Nephron progenitor cell (in vitro differentiated cells): ENCODE data around the gene NDFIP2.

Experiments used
- DNase-seq: peaks from one replicate; pipeline ENCODE4 v3.0.0; 2021
- H3K27ac Mint-ChIP-seq: 2 replicates; pipeline ENCODE4 v1.8.0; 2021; ENCODE audit warnings: mild to moderate bottlenecking, moderate library complexity, mixed read lengths
- H3K27me3 Mint-ChIP-seq: 2 replicates; pipeline ENCODE4 v1.8.0; 2021; ENCODE audit warnings: mild to moderate bottlenecking, low read depth, mixed read lengths; ENCODE audit not compliant: poor library complexity
- H3K36me3 Mint-ChIP-seq: 2 replicates; pipeline ENCODE4 v1.8.0; 2021; ENCODE audit warnings: low read depth, mixed read lengths
- H3K4me1 Mint-ChIP-seq: 2 replicates; pipeline ENCODE4 v1.8.0; 2021; ENCODE audit warnings: mixed read lengths
- H3K4me3 Mint-ChIP-seq: 2 replicates; pipeline ENCODE4 v1.8.0; 2021; ENCODE audit warnings: mild to moderate bottlenecking, moderate library complexity, mixed read lengths
- H3K9me3 Mint-ChIP-seq: 2 replicates; pipeline ENCODE4 v1.8.0; 2021; ENCODE audit warnings: mild to moderate bottlenecking, moderate library complexity, mixed read lengths
- TF ChIP-seq, protein P1 (sequence below): fragments of 200-600 bp; sonication (generic); IDR thresholded peaks from 2 replicates; pipeline ENCODE4 v1.5.0; 2021; ENCODE audit warnings: antibody characterized with exemption

NDFIP2 gene

DNA sequence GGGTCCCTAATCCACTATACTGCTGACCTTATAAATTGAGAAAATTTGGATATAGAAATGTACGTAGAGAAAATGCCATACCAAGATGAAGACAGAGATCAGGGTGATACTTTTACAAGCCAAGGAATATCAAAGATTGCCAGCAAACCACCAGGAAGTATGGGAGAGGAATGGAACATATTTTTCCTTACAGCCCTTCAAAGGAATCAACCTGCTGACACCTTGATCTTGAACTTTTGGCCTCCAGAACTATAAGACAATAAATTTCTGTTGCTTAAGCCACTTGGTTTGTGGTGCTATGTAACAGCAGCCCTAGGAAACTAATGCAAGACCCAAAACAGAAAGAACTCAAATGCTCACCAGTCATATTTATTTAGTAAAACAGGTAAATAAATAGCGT lies 10.3 kb upstream of the NDFIP2 start:
- Mint-ChIP-seq H3K9me3 (peaks cover 16% of the 10 kb centered on the region), H3K4me3 (no peak overlapping the region), H3K27me3 (peaks cover under 1% of the 10 kb centered on the region), H3K36me3 (no peaks in the 10 kb centered on the region), H3K27ac (no peak overlapping the region), H3K4me1 (no peaks in the 10 kb centered on the region)
- TF ChIP-seq, protein P1, sequence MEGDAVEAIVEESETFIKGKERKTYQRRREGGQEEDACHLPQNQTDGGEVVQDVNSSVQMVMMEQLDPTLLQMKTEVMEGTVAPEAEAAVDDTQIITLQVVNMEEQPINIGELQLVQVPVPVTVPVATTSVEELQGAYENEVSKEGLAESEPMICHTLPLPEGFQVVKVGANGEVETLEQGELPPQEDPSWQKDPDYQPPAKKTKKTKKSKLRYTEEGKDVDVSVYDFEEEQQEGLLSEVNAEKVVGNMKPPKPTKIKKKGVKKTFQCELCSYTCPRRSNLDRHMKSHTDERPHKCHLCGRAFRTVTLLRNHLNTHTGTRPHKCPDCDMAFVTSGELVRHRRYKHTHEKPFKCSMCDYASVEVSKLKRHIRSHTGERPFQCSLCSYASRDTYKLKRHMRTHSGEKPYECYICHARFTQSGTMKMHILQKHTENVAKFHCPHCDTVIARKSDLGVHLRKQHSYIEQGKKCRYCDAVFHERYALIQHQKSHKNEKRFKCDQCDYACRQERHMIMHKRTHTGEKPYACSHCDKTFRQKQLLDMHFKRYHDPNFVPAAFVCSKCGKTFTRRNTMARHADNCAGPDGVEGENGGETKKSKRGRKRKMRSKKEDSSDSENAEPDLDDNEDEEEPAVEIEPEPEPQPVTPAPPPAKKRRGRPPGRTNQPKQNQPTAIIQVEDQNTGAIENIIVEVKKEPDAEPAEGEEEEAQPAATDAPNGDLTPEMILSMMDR = no peak
- DNase-seq = no peak

DNA sequence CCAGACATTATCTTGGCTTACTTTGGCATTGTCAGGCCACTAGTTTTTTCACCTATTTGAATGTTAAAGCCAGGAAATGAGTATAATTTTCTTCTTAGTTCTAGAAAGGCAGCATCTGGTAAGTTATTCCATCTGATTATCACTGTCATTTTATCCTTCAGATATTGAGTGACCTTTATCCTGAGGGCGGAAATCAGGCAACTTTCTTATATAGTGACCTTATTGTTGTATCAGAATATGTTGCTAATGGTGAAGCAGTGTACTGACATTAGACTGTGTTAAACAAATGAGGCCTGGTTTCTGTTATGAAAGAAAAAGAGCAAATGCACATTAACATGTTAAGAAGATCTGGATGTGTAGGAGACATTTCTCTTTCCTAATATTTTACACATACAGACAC lies 5.4 kb upstream of the NDFIP2 start:
- Mint-ChIP-seq H3K4me3 (no peak overlapping the region), H3K4me1 (peaks cover under 1% of the 10 kb centered on the region), H3K9me3 (peaks cover 16% of the 10 kb centered on the region), H3K27me3 (peaks cover 24% of the 10 kb centered on the region), H3K36me3 (no peaks in the 10 kb centered on the region), H3K27ac (no peak overlapping the region)
- DNase-seq = no peak
- TF ChIP-seq, protein P1 = no peak

DNA sequence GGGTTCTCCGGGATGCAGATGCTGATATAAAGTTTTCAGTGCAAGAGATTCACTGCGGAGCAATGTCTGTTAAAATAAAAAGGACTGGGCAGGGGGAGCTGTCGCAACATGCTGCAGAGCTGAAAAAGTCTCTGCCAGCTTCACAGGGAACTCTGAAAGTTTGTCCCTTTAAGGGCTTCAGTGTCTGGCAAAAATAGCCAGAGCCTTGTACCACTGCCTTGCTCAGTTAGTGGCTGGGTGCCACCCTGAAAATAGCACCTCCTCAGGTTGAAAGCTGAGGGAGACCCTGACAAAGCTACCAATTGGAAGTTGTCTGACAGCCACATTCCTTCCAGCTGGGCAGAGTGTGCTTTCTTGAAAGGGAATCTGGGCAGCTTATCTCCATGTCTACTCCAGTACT lies 3.0 kb upstream of the NDFIP2 start:
- Mint-ChIP-seq H3K36me3 (no peaks in the 10 kb centered on the region), H3K27ac (no peak overlapping the region), H3K4me1 (peaks cover 20% of the 10 kb centered on the region), H3K9me3 (peaks cover 14% of the 10 kb centered on the region), H3K27me3 (peaks cover 29% of the 10 kb centered on the region), H3K4me3 (no peak overlapping the region)
- TF ChIP-seq, protein P1 = no peak
- no peak for DNase-seq

DNA sequence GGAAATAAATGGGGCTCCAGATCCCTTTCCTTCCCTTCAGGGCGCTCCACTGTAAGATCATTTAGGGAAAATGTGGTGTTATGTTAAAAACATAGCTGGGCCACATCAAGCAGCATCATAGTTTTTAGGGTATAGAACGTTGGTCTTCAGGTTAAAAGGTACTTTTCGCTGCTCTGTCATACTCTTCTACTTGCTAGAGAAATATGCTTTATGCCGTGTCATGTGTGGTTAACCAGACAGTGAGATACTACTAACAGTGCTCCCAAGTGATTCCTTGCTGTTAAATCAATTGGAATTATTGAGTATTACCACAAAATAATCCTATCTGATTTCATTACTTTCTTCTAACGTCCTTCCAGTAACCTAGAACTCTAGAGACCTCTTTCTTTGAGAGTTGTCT lies 1.1 kb upstream of the NDFIP2 start:
- DNase-seq = no peak
- Mint-ChIP-seq H3K36me3 (no peaks in the 10 kb centered on the region), H3K9me3 (peaks cover under 1% of the 10 kb centered on the region), H3K4me1 (peaks cover 35% of the 10 kb centered on the region), H3K27ac (no peak overlapping the region), H3K4me3 (peak overlapping the region; percentile 97), H3K27me3 (peaks cover 29% of the 10 kb centered on the region)
- TF ChIP-seq, protein P1 = no peak

DNA sequence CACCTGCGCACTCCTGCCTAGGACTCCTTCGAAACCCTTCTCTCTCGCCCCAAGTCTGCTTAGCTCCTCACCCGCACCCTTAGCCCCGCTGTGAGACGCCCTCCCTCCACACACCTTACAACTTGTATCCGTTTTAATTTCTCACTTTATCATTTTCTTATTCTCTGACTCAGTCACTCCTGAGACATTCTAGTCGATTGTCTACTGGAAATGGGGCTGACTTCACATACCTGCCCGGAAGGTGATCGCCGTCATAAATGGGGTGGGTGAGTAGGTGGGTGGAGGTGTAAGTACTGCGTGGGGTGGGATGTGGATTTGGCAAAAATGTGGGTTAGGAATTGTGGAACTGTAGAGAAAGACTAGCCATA lies 714 bp downstream of the NDFIP2 start:
- no peak for DNase-seq
- TF ChIP-seq, protein P1 = no peak
- no peaks in the 10 kb centered on the region for H3K36me3 Mint-ChIP-seq

DNA sequence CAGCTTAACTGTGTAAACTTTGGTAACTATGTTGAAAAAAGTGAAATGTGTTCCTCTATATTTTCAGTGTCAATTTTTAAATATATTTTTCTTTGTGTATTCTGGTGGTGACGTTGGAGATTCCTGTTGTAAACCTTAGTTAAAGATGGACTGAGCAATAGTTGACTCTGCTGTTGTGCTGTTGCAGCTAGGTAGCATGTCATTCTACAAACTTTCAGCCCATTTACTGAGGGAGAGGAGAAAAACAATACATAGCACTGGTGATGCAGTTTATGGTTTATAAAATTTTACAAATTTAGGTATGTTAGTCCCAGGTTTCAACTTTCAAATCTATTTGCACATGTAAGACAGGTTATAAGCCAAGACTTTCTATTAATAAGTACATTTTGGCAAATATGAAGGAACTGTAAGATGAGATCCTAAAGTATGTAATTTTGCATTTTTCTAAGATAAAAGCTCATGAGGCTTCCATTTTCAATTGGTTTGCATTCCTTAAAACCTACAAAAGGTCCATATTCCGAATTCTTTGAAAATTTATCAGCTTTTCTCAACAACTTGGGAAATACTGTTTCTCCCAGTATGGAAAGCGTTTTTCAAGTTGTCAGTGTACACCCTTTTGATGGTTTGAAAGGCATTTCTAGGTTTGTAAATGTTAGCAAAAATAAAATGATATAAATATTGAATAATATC lies 1.5 kb downstream of the NDFIP2 start:
- H3K9me3 Mint-ChIP-seq = no peaks in the 10 kb centered on the region
- H3K4me1 Mint-ChIP-seq = peaks cover 45% of the 10 kb centered on the region
- H3K27ac Mint-ChIP-seq = no peak overlapping the region
- DNase-seq = no peak
- TF ChIP-seq, protein P1 = no peak
- no peaks in the 10 kb centered on the region for H3K36me3 Mint-ChIP-seq
- peak overlapping the region; percentile 97 for H3K4me3 Mint-ChIP-seq
- peaks cover 24% of the 10 kb centered on the region for H3K27me3 Mint-ChIP-seq

More for the DNA sequence above, 714 bp downstream of the NDFIP2 start:
- H3K27me3 Mint-ChIP-seq = peaks cover 24% of the 10 kb centered on the region
- H3K9me3 Mint-ChIP-seq = no peaks in the 10 kb centered on the region
- H3K27ac Mint-ChIP-seq = peak overlapping the region; percentile 85
- H3K4me3 Mint-ChIP-seq = peak overlapping the region; percentile 97
- H3K4me1 Mint-ChIP-seq = peaks cover 45% of the 10 kb centered on the region
